ENCODE results near the gene SF3B3. TPM values are rescaled to one million over a fixed set of nuclear protein-coding genes. Genes with fewer than 3 reads are reported as not detected.

The SF3B3 gene
- total RNA-seq, 1 experiment from 2014 or later: 133 TPM

DNA sequence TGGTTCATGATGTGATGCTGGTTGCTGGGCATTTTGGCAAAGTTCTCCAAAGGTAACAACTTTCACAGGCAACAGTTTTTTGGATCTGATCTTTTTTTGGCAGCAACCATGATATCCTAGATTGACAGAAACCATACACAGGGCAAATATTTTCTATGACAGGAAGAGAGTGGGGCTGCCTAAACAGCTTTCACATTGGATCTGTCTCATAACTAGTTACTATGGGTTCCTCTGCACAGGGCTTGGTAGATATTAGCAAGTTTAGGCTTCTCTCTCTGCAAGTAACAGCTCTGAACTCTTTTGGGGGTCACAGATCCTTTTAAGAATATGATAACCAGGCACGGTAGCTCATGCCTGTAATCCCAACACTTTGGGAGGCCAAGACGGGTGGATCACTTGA, 28.8 kb upstream of the SF3B3 start:
- H3K4me2 ChIP-seq (ENCODE audit: low read length): no peak overlapping the region
- no peaks in the 10 kb centered on the region for H3K9me3 ChIP-seq (ENCODE audit: low read length)
- H4K20me1 ChIP-seq (ENCODE audit: low read length): no peaks in the 10 kb centered on the region
- BruUV-seq (replicated peaks): no TSS peak
- no peaks in the 10 kb centered on the region for H3K4me1 ChIP-seq (ENCODE audit: insufficient read depth, low read length)
- intact Hi-C loops (cut with micrococcal nuclease): no loop called here
- H3K27ac ChIP-seq (ENCODE audit: low read length): no peak overlapping the region
- no peaks in the 10 kb centered on the region for H3K27me3 ChIP-seq (ENCODE audit: low read length)
- no peak overlapping the region for H3K4me3 ChIP-seq (ENCODE audit: low read length)
- H3K9me2 ChIP-seq (replicated peaks; ENCODE audit: low read length): no peaks in the 10 kb centered on the region
- peaks cover 4% of the 10 kb centered on the region; the same call in 1 of the 2 replicates for H3K36me3 ChIP-seq (ENCODE audit: low read depth, low read length)
- ChIA-PET CTCF (no interaction called here), POLR2A (ENCODE audit: unreplicated experiment) (no interaction called here)
- H3K79me2 ChIP-seq (ENCODE audit: low read length): no peaks in the 10 kb centered on the region
- no peaks in the 10 kb centered on the region for H3F3A ChIP-seq (ENCODE audit: low read length, unreplicated experiment)
- H3K9ac ChIP-seq (ENCODE audit: low read length): no peak overlapping the region
- H2AFZ ChIP-seq (ENCODE audit: low read length): no peak overlapping the region
- ATAC-seq (no peak), DNase-seq (no peak)
- TF ChIP-seq EZH2 (IDR thresholded peaks at IDR 0.05; ENCODE audit: low read length, unreplicated experiment) (no peak), CTCF (conservative IDR thresholded peaks at IDR 0.05; ENCODE audit: low read depth, low read length) (no peak), EZH2phosphoT487 (IDR thresholded peaks at IDR 0.05; ENCODE audit: borderline replicate concordance, low read length) (no peak)

- Histone ChIP-seq H3K27me3 (ENCODE audit: low read length) (no peaks in the 10 kb centered on the region), H3K4me3 (ENCODE audit: low read length) (no peak overlapping the region), H3K79me2 (ENCODE audit: low read length) (no peaks in the 10 kb centered on the region), H3K9ac (ENCODE audit: low read length) (no peak overlapping the region), H3K4me2 (ENCODE audit: low read length) (no peak overlapping the region), H2AFZ (ENCODE audit: low read length) (no peak overlapping the region), H3K9me3 (ENCODE audit: low read length) (no peaks in the 10 kb centered on the region), H3K36me3 (ENCODE audit: low read depth, low read length) (peaks cover 4% of the 10 kb centered on the region; the same call in 1 of the 2 replicates), H3F3A (ENCODE audit: low read length, unreplicated experiment) (no peaks in the 10 kb centered on the region), H3K4me1 (ENCODE audit: insufficient read depth, low read length) (no peaks in the 10 kb centered on the region), H3K9me2 (replicated peaks; ENCODE audit: low read length) (no peaks in the 10 kb centered on the region), H3K27ac (ENCODE audit: low read length) (no peak overlapping the region), H4K20me1 (ENCODE audit: low read length) (no peaks in the 10 kb centered on the region)
- no peak for TF ChIP-seq CTCF (conservative IDR thresholded peaks at IDR 0.05; ENCODE audit: low read depth, low read length)
- TF ChIP-seq EZH2phosphoT487 (IDR thresholded peaks at IDR 0.05; ENCODE audit: borderline replicate concordance, low read length): no peak
- no peak for TF ChIP-seq EZH2 (IDR thresholded peaks at IDR 0.05; ENCODE audit: low read length, unreplicated experiment)
- BruUV-seq (replicated peaks): no TSS peak
- DNase-seq (no peak), ATAC-seq (no peak)
- CTCF ChIA-PET: no interaction called here
- intact Hi-C loops (cut with micrococcal nuclease): no loop called here
- POLR2A ChIA-PET (ENCODE audit: unreplicated experiment): no interaction called here
Observed at GRCh38 chr16:70495425-70496182, 28.0 kb upstream of the SF3B3 start.

DNA sequence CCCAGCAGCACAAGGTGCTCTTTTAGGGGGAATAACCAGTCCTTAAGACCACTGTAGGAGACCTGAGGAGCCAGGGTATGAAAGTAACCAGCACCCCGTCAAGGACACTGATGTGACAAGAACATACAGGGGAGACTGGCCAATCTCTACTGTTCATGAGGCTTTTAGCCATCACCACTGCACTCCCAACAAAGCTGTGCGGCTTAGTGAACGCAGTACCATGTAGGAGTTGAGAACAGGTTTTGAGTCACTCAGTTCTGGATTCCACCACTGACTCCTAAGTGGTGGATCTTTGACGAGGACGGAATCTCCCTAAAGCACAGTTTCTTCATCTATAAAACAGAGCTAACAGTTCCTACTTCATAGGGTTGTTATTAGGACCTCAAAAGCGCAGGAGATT, 27.1 kb upstream of the SF3B3 start:
- H3K27me3 ChIP-seq (ENCODE audit: low read length): no peaks in the 10 kb centered on the region
- ATAC-seq: no peak

More for the DNA sequence above, 27.1 kb upstream of the SF3B3 start:
- Histone ChIP-seq H3K4me3 (ENCODE audit: low read length) (no peak overlapping the region), H4K20me1 (ENCODE audit: low read length) (no peaks in the 10 kb centered on the region), H3K36me3 (ENCODE audit: low read depth, low read length) (peaks cover 4% of the 10 kb centered on the region; the same call in 1 of the 2 replicates), H3K27ac (ENCODE audit: low read length) (no peak overlapping the region), H3K79me2 (ENCODE audit: low read length) (no peaks in the 10 kb centered on the region), H3F3A (ENCODE audit: low read length, unreplicated experiment) (no peaks in the 10 kb centered on the region), H3K9me2 (replicated peaks; ENCODE audit: low read length) (no peaks in the 10 kb centered on the region), H3K4me1 (ENCODE audit: insufficient read depth, low read length) (no peaks in the 10 kb centered on the region), H3K9ac (ENCODE audit: low read length) (no peak overlapping the region), H3K4me2 (ENCODE audit: low read length) (no peak overlapping the region), H3K9me3 (ENCODE audit: low read length) (no peaks in the 10 kb centered on the region), H2AFZ (ENCODE audit: low read length) (no peak overlapping the region)
- CTCF ChIA-PET: no interaction called here
- intact Hi-C loops (cut with micrococcal nuclease): no loop called here
- no TSS peak for BruUV-seq (replicated peaks)
- no peak for DNase-seq
- POLR2A ChIA-PET (ENCODE audit: unreplicated experiment): no interaction called here
- TF ChIP-seq CTCF (conservative IDR thresholded peaks at IDR 0.05; ENCODE audit: low read depth, low read length): no peak
- no peak for TF ChIP-seq EZH2 (IDR thresholded peaks at IDR 0.05; ENCODE audit: low read length, unreplicated experiment)
- no peak for TF ChIP-seq EZH2phosphoT487 (IDR thresholded peaks at IDR 0.05; ENCODE audit: borderline replicate concordance, low read length)

All from PC-3 (cell line).